HepG2 (cell line): Measurements from ENCODE around the gene SIRPA. TPM values are rescaled to one million over a fixed set of nuclear protein-coding genes. Genes with fewer than 3 reads are reported as not detected.

ENCODE experiments used
- ATM ChIP-seq: fragments of 450-650 bp; IDR thresholded peaks from 2 replicates; pipeline ENCODE4 v1.7.1; 2017; ENCODE audit warnings: mild to moderate bottlenecking, borderline replicate concordance
- HBP1 ChIP-seq: IDR thresholded peaks from 2 replicates; pipeline ENCODE4 v1.6.1; 2016; ENCODE audit warnings: low read depth, control low read depth
- HDAC1 ChIP-seq: sonication (generic); formaldehyde crosslinking; IDR thresholded peaks from 2 replicates; pipeline ENCODE4 v1.5.1; 2020; ENCODE audit warnings: mild to moderate bottlenecking, missing genetic modification reagents
- HMGA1 ChIP-seq: sonication (generic); formaldehyde crosslinking; conservative IDR thresholded peaks from 2 replicates; pipeline ENCODE4 v1.4.0; 2020; ENCODE audit warnings: missing genetic modification reagents
- KDM3A ChIP-seq: IDR thresholded peaks from 2 replicates; pipeline ENCODE4 v1.6.1; 2018; ENCODE audit warnings: low read depth, missing compliant biosample characterization
- LCORL ChIP-seq, 2 experiments: fragments of 450-650 bp in 1 of 2; sonication (generic) in 1 of 2; formaldehyde crosslinking in 1 of 2; IDR thresholded peaks; 2 replicates each; pipeline versions ENCODE4 v1.5.0 to v1.6.1; 2017 to 2020; ENCODE audit warnings: antibody characterized with exemption in 1 of 2, missing genetic modification reagents in 1 of 2
- MAFG ChIP-seq: sonication (generic); formaldehyde crosslinking; IDR thresholded peaks from 2 replicates; pipeline ENCODE4 v1.5.1; 2020; ENCODE audit warnings: mild to moderate bottlenecking, missing genetic modification reagents
- MLLT10 ChIP-seq: sonication (generic); formaldehyde crosslinking; IDR thresholded peaks from 2 replicates; pipeline ENCODE4 v1.4.0; 2020; ENCODE audit warnings: missing genetic modification reagents
- MTERF4 ChIP-seq: sonication (generic); formaldehyde crosslinking; IDR thresholded peaks from 2 replicates; pipeline ENCODE4 v1.8.0; 2023; ENCODE audit warnings: mild to moderate bottlenecking, missing genetic modification reagents
- NR2F2 ChIP-seq: IDR thresholded peaks from 2 replicates; pipeline ENCODE4 v1.6.1; 2012; ENCODE audit warnings: low read depth, inconsistent platforms, borderline replicate concordance
- PHF20 ChIP-seq: sonication (generic); formaldehyde crosslinking; IDR thresholded peaks from 2 replicates; pipeline ENCODE4 v1.5.0; 2020; ENCODE audit warnings: mild to moderate bottlenecking, missing genetic modification reagents
- PPARG ChIP-seq: conservative IDR thresholded peaks from 2 replicates; pipeline ENCODE4 v1.6.1; 2016; ENCODE audit warnings: missing biosample characterization, missing genetic modification reagents
- PRPF4 ChIP-seq: fragments of 200-400 bp; formaldehyde crosslinking; IDR thresholded peaks from 2 replicates; pipeline ENCODE4 v1.6.1; 2016; ENCODE audit warnings: low read length, low read depth; ENCODE audit not compliant: poor library complexity, severe bottlenecking
- SP2 ChIP-seq: sonication (generic); formaldehyde crosslinking; IDR thresholded peaks from 2 replicates; pipeline ENCODE4 v1.5.1; 2020; ENCODE audit warnings: mild to moderate bottlenecking, missing genetic modification reagents
- SPEN ChIP-seq: sonication (generic); formaldehyde crosslinking; IDR thresholded peaks from 2 replicates; pipeline ENCODE4 v1.5.1; 2020; ENCODE audit warnings: low read depth, mild to moderate bottlenecking, missing genetic modification reagents
- SRSF9 ChIP-seq: fragments of 200-400 bp; formaldehyde crosslinking; IDR thresholded peaks from 2 replicates; pipeline ENCODE4 v1.6.1; 2018; ENCODE audit warnings: borderline replicate concordance, mild to moderate bottlenecking, low read depth, low read length; ENCODE audit not compliant: insufficient read depth, poor library complexity, severe bottlenecking
- TBX3 ChIP-seq: fragments of 450-650 bp; IDR thresholded peaks from 2 replicates; pipeline ENCODE4 v1.6.1; 2017; ENCODE audit warnings: antibody characterized with exemption, mild to moderate bottlenecking, inconsistent platforms, borderline replicate concordance
- WIZ ChIP-seq: sonication (generic); formaldehyde crosslinking; IDR thresholded peaks from 2 replicates; pipeline ENCODE4 v1.5.1; 2020; ENCODE audit warnings: mild to moderate bottlenecking, missing genetic modification reagents
- ZFP41 ChIP-seq: sonication (generic); formaldehyde crosslinking; IDR thresholded peaks from 2 replicates; pipeline ENCODE4 v1.4.0; 2020; ENCODE audit warnings: mild to moderate bottlenecking, missing genetic modification reagents, borderline replicate concordance
- ZNF34 ChIP-seq: sonication (generic); formaldehyde crosslinking; IDR thresholded peaks from 2 replicates; pipeline ENCODE4 v1.4.0; 2020; ENCODE audit warnings: mild to moderate bottlenecking, missing genetic modification reagents, borderline replicate concordance
- ZNF513 ChIP-seq: sonication (generic); formaldehyde crosslinking; conservative IDR thresholded peaks from 2 replicates; pipeline ENCODE4 v1.5.0; 2020; ENCODE audit warnings: missing genetic modification reagents
- ZNF674 ChIP-seq: sonication (generic); formaldehyde crosslinking; IDR thresholded peaks from 2 replicates; pipeline ENCODE4 v1.5.0; 2020; ENCODE audit warnings: low read depth, mild to moderate bottlenecking, missing genetic modification reagents
- ZNF7 ChIP-seq: IDR thresholded peaks from 2 replicates; pipeline ENCODE4 v1.6.1; 2016; ENCODE audit warnings: missing biosample characterization, missing genetic modification reagents
- ZNF766 ChIP-seq: sonication (generic); formaldehyde crosslinking; IDR thresholded peaks from 2 replicates; pipeline ENCODE4 v1.5.0; 2020; ENCODE audit warnings: missing genetic modification reagents, borderline replicate concordance
- ZNF770 ChIP-seq: sonication (generic); formaldehyde crosslinking; IDR thresholded peaks from 2 replicates; pipeline ENCODE4 v1.5.0; 2020; ENCODE audit warnings: mild to moderate bottlenecking, missing genetic modification reagents
- polyA plus RNA-seq, 8 experiments: library from polyadenylated mRNA; depleted of rRNA in 3 of 8; stranded (reverse) in 7 of 8; unstranded in 1 of 8; fragments of >200 nt; fragmentation: Illumina TruSeq in 4 of 8; extraction: Trizol in 4 of 8; gene quantifications; 2 replicates each; pipeline versions ENCODE4 v1.2.1 to v1.2.3, GENCODE V29; 2011 to 2016; ENCODE audit warnings: low read depth in 4 of 8, missing spikeins in 1 of 8, mixed read lengths in 1 of 8; ENCODE audit not compliant: insufficient read depth in 1 of 8
- total RNA-seq, 5 experiments: library from RNA; depleted of rRNA; stranded (reverse); fragments of >200 nt; fragmentation: Illumina TruSeq; extraction: Trizol; gene quantifications; 2 replicates each; pipeline ENCODE4 v1.2.3, GENCODE V29; 2016; ENCODE audit warnings: low read depth in 1 of 5

Gene SIRPA
- total and polyA plus RNA-seq, 2 of the 13 experiments (the other 11 are each of a cell fraction or from before 2014, with no cell fraction given): 7.2 to 17.6 TPM

GRCh38 chr20:1874450-1875182, 20.6 kb upstream of the SIRPA start (continued):
- TF ChIP-seq MAFG (no peak), PPARG (CRISPR knock-in tag) (no peak), LCORL (IDR thresholded peaks at IDR 0.05) (no peak), LCORL (CRISPR knock-in tag; IDR thresholded peaks at IDR 0.05) (no peak; the same call in 1 of the 2 replicates), HDAC1 (CRISPR knock-in tag) (peak; percentile 65; the same call in 1 of the 2 replicates), HMGA1 (CRISPR knock-in tag) (no peak), ZNF7 (no peak), KDM3A (CRISPR knock-in tag) (no peak), ZNF513 (CRISPR knock-in tag) (no peak), ZFP41 (CRISPR knock-in tag) (no peak), PHF20 (CRISPR knock-in tag) (no peak), ZNF766 (CRISPR knock-in tag) (no peak), WIZ (CRISPR knock-in tag) (no peak), PRPF4 (no peak), ZNF770 (no peak), SP2 (CRISPR knock-in tag) (no peak), SRSF9 (no peak), MTERF4 (CRISPR knock-in tag) (no peak), TBX3 (no peak), NR2F2 (peak; percentile 30; the same call in 1 of the 2 replicates), SPEN (peak; percentile 27; the same call in 1 of the 2 replicates), HBP1 (CRISPR knock-in tag) (no peak; the same call in 1 of the 2 replicates), ATM (no peak), ZNF674 (CRISPR knock-in tag) (no peak), MLLT10 (CRISPR knock-in tag) (no peak), ZNF34 (CRISPR knock-in tag) (no peak)
